Measurements from ENCODE around the gene PI4K2A.

Gene PI4K2A

DNA sequence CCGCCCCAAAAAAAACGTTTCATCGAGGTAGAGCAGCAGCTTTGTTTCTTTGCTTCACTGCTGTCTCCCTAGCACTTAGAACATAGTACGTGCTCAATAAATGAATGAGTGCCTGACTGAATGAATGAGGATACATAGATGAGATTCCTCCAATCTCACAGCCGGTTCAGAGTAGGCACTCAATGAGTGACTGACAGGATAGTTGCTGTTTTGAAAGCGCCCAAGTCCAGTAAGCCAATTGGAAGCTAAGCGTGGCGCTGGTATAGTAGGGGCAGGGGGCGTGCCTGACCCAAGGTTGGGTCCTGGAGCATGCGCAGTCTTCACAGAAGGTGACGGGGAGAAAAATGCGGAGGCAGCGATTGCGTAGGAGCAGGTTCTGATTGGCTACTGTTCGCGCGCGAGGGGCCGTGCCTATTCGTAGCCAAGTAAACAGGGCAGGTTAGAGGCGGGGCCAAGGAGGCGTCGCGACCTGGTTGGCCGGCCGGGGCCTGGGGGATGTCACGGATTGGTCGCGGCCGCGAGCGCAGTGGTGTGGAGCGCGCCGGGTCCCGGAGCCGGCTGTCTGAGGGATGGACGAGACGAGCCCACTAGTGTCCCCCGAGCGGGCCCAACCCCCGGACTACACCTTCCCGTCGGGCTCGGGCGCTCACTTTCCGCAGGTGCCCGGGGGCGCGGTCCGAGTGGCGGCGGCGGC lies at the start of gene PI4K2A:
Gene PI4K2A (plus strand): TSS at position 498 of the 694 bp plus-strand sequence. CDS start 72 bp downstream, at position 570.
- DNase-seq (ENCODE audit: extremely low spot score, insufficient read length, low read depth) = peak; percentile 97
- FAIRE-seq = peak; percentile 100

DNA sequence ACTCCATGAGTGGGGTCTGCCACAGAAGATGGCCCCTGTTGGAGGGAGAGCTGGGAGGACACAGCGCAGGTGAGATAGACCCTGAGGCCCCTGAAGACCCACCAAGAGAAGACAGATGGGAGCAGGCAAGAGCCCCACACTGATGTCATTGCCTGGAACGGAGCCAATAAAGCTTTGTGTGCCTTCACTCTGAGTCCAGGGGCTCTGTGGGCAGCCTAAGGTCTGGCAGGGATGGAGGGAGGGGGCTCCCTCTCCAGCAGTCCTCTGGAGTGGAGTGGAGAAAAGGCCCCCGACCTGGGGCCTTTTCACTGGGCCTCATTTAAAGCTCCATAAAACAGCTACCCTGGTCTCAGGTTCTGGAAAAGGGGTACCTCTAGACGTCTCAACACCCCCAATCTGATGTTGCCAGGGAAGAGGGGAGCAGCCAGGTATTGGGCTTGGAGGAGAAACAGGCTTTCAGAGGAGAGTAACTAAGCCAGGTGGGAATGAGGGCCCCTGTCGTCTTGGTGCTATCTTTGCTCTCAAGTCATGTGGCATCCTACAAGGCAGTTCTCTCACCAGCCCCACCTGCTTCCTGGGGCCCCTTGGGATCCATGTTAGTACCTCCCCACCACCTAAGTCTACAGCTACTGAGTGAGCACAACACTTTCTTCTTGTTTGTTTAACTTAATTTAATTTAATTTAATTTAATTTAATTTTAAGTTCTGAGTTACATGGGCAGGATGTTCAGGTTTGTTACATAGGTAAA lies 49.5 kb upstream of the PI4K2A start:
- FAIRE-seq (no peak), DNase-seq (ENCODE audit: extremely low spot score, insufficient read length, low read depth) (no peak)

GRCh38 chr10:97593421-97593820 lies 47.0 kb upstream of the PI4K2A start:
- no peak for FAIRE-seq
- no peak for DNase-seq (ENCODE audit: extremely low spot score, insufficient read length, low read depth)

GRCh38 chr10:97596101-97597082 lies 44.1 kb upstream of the PI4K2A start:
- no peak for DNase-seq (ENCODE audit: extremely low spot score, insufficient read length, low read depth)
- no peak for FAIRE-seq

DNA sequence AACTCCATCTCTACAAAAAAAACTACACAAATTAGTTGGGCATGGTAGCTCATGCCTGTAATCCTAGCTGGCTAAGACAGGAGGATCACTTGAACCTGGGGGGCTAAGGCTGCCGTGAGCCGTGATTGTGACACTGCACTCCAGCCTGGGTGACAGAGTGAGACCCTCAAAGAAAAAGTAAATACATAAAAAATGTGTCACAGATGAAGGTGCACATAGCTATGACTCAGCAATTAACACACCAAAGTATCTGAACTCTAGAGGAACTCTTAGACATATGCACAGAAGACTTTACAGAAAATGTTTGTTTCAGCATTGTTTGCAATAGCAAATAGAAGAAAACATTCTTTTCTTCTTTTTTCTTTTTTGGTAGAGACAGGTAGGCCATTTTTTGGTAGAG lies 42.7 kb upstream of the PI4K2A start:
- no peak for FAIRE-seq
- no peak for DNase-seq (ENCODE audit: extremely low spot score, insufficient read length, low read depth)

DNA sequence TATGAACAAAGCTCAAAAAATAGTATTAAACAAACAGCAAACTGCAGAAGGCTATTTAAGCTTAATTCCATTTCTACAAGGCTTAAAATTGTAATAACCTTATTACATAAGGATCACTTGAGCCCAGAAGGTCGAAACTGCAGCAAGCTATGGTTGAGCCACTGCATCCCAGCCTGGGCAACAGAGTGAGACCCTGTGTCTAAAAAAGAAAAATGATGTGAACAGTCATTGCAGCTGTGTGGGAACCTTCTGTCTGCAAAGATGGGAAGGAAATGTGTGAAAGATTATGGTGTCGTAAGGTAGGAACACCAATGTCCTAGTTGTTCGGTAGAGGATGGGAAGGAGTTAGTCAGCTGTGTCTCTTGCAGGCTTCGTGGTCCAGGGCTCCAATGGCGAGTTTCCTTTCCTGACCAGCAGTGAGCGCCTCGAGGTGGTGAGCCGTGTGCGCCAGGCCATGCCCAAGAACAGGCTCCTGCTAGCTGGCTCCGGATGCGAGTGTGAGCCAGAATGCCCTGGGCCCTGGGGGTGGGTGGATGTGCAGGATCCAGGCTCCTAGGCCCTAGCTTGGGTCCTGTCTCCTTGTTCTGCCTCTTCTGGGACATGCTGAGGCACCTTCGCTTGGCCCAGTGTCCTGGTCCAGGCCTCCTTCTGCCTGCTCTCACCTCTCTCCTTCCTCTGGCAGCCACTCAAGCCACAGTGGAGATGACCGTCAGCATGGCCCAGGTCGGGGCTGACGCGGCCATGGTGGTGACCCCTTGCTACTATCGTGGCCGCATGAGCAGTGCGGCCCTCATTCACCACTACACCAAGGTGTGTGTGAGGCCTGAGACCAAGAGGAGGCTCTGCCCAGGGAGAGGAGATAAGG lies 41.8 kb upstream of the PI4K2A start:
- DNase-seq (ENCODE audit: extremely low spot score, insufficient read length, low read depth) = no peak
- FAIRE-seq = no peak

- DNase-seq (ENCODE audit: extremely low spot score, insufficient read length, low read depth) = no peak
- no peak for FAIRE-seq
Observed at GRCh38 chr10:97599272-97599619, 41.2 kb upstream of the PI4K2A start.

GRCh38 chr10:97600616-97601015 lies 39.9 kb upstream of the PI4K2A start:
- no peak for FAIRE-seq
- DNase-seq (ENCODE audit: extremely low spot score, insufficient read length, low read depth) = no peak

GRCh38 chr10:97601268-97602215 lies 38.9 kb upstream of the PI4K2A start:
- DNase-seq (ENCODE audit: extremely low spot score, insufficient read length, low read depth) (no peak), FAIRE-seq (no peak)

DNA sequence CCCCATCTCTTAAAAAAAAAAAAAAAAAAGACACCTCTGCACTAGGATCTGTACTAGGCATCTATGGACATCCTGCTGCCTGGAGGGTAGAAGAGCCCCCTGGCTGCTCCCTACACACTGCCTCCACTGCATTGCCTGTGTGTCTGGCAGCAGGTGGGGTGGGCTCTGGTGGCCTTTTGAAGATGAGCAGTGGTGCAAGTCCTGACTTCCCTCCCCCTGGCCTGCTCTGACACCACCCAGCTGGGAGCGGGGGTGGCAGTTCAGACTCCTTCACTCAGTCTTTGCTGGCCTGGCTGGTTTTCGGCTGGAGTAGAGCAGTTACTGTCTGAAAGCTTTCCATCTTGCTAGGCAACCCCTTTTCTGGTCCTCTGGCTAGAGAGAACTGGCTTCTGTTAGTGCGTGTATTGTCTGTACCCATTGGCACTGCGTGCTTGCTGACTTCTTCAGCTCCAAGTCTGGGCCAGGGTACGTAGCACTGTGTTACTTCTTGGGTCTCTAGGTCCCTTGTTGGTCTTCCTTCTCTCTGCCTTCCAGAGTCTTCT lies 33.3 kb upstream of the PI4K2A start:
- DNase-seq (ENCODE audit: extremely low spot score, insufficient read length, low read depth) = no peak
- FAIRE-seq = no peak

GRCh38 chr10:97608991-97609561 lies 31.4 kb upstream of the PI4K2A start:
- DNase-seq (ENCODE audit: extremely low spot score, insufficient read length, low read depth) (no peak), FAIRE-seq (no peak)

- DNase-seq (ENCODE audit: extremely low spot score, insufficient read length, low read depth) = no peak
- no peak for FAIRE-seq
Observed at GRCh38 chr10:97611473-97611872, 29.0 kb upstream of the PI4K2A start.

DNA sequence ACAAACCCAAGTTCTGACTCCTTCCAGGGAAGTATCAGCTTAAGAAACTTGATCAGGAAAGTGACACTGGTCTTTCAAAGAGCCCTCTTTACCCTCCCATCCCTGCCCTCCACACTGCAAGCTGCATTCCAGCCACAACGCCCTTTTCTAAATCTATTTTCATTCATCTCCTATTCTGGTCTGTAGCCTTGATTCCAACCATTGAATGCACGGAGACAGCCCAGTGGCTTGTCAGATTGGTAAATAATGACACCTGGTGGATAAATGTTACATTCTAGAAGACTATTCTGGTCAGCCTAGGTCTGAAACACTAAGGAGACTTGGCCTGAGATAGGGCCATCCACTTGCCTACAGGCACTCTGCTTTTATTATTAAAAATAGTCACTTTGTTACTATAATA lies 28.1 kb upstream of the PI4K2A start:
- DNase-seq (ENCODE audit: extremely low spot score, insufficient read length, low read depth) = no peak
- FAIRE-seq = peak; percentile 65

DNA sequence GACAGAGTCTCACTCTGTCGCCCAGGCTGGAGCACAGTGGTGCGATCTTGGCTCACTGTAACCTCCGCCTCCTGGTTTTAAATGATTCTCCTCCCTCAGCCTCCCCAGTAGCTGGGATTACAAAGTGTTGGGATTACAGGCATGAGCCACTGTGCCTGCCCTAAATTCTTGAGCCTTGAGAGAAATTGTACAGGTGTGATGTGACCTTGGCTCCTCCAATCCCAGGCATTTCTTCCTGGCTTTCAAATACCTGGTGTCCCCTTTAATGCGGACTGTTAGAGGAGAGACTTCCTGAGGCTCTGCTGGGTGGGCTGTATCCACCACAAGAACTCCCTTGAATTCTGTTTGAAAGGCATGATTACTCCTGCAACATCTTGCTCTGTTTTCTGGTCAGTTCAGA lies 22.2 kb upstream of the PI4K2A start:
- no peak for DNase-seq (ENCODE audit: extremely low spot score, insufficient read length, low read depth)
- no peak for FAIRE-seq

DNA sequence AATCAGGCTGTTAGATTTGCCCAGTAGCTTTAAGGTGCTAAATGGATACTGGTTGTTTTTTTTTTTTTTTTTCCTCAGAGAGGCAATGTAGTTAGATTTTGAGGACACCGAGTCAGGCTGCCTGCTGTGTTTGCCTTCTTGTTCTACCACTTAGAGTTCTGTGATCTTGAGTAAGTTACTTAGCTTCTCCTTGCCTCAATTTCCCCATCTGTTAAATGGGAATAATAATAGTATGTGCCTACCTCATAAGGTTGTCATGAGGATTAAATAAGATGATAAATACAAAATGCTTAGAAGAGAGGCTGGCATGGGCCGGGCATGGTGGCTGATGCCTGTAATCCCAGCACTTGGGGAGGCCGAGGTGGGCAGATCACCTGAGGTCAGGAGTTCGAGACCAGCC lies 21.7 kb upstream of the PI4K2A start:
- no peak for FAIRE-seq

GRCh38 chr10:97623277-97623676 lies 17.2 kb upstream of the PI4K2A start:
- FAIRE-seq (no peak), DNase-seq (ENCODE audit: extremely low spot score, insufficient read length, low read depth) (no peak)

More for the DNA sequence above, 21.7 kb upstream of the PI4K2A start:
- no peak for DNase-seq (ENCODE audit: extremely low spot score, insufficient read length, low read depth)

- no peak for DNase-seq (ENCODE audit: extremely low spot score, insufficient read length, low read depth)
- FAIRE-seq = no peak
Observed at GRCh38 chr10:97627731-97628130, 12.7 kb upstream of the PI4K2A start.

- no peak for FAIRE-seq
- no peak for DNase-seq (ENCODE audit: extremely low spot score, insufficient read length, low read depth)
Observed at GRCh38 chr10:97628228-97628627, 12.2 kb upstream of the PI4K2A start.

All from GM18507 (cell line).